Measurements from ENCODE around the gene CSNK1G3. TPM values are rescaled to one million over a fixed set of nuclear protein-coding genes. Genes with fewer than 3 reads are reported as not detected.

Gene CSNK1G3
- total and polyA plus RNA-seq, 11 donors, result 4.0 to 34.3 (median 25.2) TPM

GRCh38 chr5:123664961-123665360, 153.0 kb downstream of the CSNK1G3 start:
- TF ChIP-seq CTCF (IDR thresholded peaks at IDR 0.05) (no peak), POLR2A (IDR thresholded peaks at IDR 0.05) (no peak)
- Histone ChIP-seq H3K27ac (no peak overlapping the region), H3K9me3 (peaks cover 0 to 30% (median 11%) of the 10 kb centered on the region in 12 donors), H3K4me1 (no peaks in the 10 kb centered on the region), H3K27me3 (no peaks in the 10 kb centered on the region), H3K36me3 (no peaks in the 10 kb centered on the region), H3K4me3 (no peak overlapping the region)
- DNase-seq, result no peak
- ATAC-seq, result no peak
- WGBS, 4 donors, result 94 to 99% (median 95%) methylated on average over 1 of the region's 1 CpG
- intact Hi-C loops (cut with DNase I), result loop anchor here in 1 of 10 donors (10.0 kb wide), 1 partner anchor 980 kb away; no protein-coding TSS in a partner anchor

- TF ChIP-seq POLR2A (IDR thresholded peaks at IDR 0.05) (no peak), CTCF (IDR thresholded peaks at IDR 0.05) (no peak)
- no peak overlapping the region for H3K27ac ChIP-seq
- H3K4me1 ChIP-seq, result peaks cover 0 to 2% (median 0%) of the 10 kb centered on the region in 12 donors
- H3K36me3 ChIP-seq, result no peaks in the 10 kb centered on the region
- 89 to 97% (median 92%) methylated on average over 2 of the region's 2 CpGs for WGBS, 4 donors
- H3K27me3 ChIP-seq, result no peaks in the 10 kb centered on the region
- ATAC-seq, result no peak
- H3K4me3 ChIP-seq, result no peak overlapping the region
- no peak for DNase-seq
- intact Hi-C loops (cut with DNase I), result loop anchor here in 1 of 10 donors (10.0 kb wide), 1 partner anchor 979 kb away; no protein-coding TSS in a partner anchor
- peaks cover 0 to 30% (median 11%) of the 10 kb centered on the region in 12 donors for H3K9me3 ChIP-seq
Observed at GRCh38 chr5:123665822-123666371, 153.9 kb downstream of the CSNK1G3 start.

Other genes starting within 250 kb of the CSNK1G3 start
- 10 to 100 TPM; 10.3 to 16.5 (median 12.4) TPM for gene CEP120, start 88.8 kb upstream of the CSNK1G3 start, total RNA-seq
- 1 to 10 TPM; 2.8 to 6.4 TPM for gene CEP120, start 88.8 kb upstream of the CSNK1G3 start, polyA plus RNA-seq